GM18505 (cell line): ENCODE data around the gene CD200R1L.
"Not testable (repeated sequence)": the region's sequence is repeated elsewhere in the genome, so short reads cannot be mapped to it uniquely, and the experiment has no call there.

Experiments used
- ATAC-seq: cut with Tn5 transposase; IDR thresholded peaks from one replicate; pipeline ENCODE4 v1.9.1; 2021; ENCODE audit not compliant: unreplicated experiment
- POLR2A ChIP-seq: IDR thresholded peaks from 4 replicates; pipeline ENCODE4 v1.6.1; 2011; ENCODE audit warnings: borderline replicate concordance; ENCODE audit not compliant: insufficient read depth, insufficient read length; ENCODE audit errors: extremely low read depth

CD200R1L gene

DNA sequence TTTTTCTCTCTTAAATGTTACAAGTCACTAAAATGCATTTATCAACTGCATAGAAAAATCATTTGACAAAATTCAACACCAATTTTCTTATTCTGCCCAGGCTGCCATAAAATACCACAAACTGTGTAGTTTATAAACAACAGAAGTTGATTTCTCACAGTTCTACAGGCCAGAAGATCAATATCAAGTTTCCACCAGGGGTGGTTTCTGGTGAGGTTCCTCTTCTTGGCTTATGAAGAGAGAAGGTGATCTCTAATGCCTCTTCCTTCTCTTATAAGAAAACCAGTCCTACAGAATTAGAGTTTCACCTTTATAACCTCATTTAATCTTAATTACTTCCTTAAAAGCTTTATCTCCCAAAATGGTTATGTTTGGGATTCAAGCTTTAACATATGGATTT, 10.9 kb upstream of the CD200R1L start:
- no peak for TF ChIP-seq POLR2A
- no peak for ATAC-seq

DNA sequence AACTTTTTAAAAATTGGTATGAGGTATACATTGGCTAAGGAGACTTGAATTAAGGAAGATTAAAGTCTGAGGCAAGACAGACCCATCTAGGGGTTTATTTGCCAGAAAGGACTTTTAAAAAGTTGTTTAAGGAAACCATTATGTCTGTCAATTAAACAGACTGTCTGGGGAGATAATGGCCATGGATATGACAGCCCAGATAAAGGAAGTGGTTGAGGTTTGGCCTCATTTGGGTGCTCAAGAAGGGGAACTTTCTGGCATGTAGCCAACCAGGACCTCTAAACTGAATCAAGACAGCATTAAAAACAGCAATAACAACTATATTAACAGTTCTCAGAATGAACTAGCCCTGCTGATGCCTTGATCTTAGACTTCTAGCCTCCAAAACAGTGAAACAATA, 9.9 kb upstream of the CD200R1L start:
- TF ChIP-seq POLR2A: no peak

DNA sequence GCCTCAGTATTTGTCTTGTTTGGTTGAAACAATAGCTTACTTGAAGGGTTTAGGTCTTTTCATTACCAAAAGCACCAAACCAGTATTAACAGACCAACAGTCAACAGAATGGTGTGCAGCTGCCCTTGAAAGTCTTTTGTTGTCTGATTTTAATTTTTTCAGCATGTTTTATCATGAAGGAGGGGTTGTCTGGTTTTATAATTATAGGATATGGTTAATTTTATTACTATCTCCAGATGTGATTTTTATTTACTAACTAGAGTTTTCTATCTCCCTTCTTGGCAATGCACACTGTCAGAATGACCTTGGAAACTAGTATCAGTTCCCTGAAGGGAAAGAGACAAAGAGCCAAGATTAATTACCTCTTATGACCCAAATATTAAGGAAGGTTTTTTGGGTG, 9.2 kb upstream of the CD200R1L start:
- no peak for TF ChIP-seq POLR2A
- ATAC-seq: no peak

More for the DNA sequence above, 9.9 kb upstream of the CD200R1L start:
- ATAC-seq: no peak

DNA sequence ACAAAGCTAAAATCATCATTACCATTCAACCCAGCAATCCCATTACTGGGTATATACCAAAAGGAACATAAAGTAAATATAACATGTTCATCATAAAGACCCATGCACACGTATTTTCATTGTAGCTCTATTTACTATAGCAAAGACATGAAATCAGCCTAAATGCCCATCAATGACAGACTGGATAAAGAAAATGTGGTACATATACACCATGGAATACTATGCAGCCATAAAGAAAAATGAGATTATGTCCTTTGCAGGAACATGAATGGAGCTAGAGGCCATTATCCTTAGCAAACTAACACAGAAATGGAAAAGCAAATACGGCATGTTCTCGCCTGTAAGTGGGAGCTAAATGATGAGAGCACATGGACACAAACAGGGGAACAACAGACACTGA, 8.4 kb upstream of the CD200R1L start:
- not testable (repeated sequence) for ATAC-seq

DNA sequence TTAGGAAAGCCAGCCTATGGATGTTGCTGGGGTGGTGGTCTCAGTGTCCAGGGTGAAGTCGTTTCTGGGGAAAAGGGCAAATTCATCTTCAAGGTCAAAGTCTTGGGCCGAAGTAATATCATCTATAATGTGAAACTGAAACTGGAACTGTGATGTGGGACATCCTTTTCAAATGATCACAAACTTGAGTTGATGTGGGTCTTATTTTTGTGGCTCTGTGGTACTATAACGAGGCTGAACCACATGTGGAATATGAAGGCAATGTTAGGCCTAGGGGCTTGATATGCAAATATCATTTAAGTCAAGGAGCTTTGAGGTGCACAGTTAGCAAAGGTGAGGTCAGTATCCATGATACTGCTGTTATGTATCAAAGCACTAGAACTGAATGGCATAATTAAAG, 1.5 kb upstream of the CD200R1L start:
- no peak for TF ChIP-seq POLR2A
- ATAC-seq: no peak

DNA sequence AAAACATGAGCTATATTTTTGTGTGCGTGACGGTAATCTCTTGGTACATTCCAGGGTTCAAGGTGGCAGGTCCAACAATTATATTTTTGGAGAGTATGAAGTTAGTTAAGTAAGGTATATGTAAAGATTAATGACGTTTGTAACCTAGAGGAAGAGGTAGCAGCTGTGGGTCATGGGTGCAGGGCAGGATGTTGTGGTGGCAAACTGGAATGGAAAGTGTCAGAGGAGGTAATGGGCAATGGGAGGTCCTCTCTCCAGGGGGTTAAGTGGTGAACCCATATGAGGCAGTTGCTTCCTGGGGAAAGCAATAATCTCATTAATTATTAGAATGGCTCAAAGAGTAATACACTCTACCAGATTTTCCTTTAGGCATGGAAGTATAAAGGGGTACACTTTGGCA, 1.0 kb upstream of the CD200R1L start:
- ATAC-seq: peak; percentile 59
- no peak for TF ChIP-seq POLR2A

DNA sequence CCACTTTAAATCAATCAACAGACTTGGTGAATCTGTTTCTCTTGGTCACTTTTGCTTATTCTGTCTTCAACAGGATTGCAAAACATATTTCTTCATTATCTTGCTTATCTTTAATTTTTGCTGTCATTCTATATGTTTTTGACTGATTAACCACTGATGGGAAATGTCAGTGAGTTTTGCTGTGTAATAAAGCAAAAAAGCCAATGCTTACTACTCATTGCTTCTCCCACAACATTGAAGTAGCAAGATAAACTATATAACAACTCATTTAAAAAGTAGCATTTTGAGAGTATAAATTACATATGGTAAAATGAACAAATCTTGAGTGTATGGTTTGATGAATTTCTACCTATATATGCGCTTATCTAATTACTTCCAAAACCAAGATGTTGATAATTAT, 892 bp downstream of the CD200R1L start:
- TF ChIP-seq POLR2A: no peak

DNA sequence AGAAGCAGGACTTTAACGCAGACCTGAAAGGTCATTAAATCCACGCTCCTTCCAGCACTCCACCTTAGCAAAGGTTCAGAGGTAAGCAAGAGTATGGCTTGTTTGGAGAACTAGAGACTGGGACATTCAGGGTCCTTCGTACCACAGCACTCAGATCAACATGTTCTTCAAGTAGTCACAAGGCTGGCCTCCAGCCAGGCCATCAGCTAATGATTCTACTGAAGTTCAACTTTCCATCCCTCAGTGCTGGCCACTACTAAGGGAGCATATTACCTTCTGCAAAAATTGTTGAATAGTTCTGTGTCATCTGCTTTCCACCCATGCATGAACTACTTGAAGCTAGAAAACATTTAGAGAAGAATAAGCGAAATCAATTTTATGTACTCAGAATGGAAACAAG, 17.6 kb downstream of the CD200R1L start:
- no peak for ATAC-seq
- no peak for TF ChIP-seq POLR2A

More for the DNA sequence above, 892 bp downstream of the CD200R1L start:
- no peak for ATAC-seq

DNA sequence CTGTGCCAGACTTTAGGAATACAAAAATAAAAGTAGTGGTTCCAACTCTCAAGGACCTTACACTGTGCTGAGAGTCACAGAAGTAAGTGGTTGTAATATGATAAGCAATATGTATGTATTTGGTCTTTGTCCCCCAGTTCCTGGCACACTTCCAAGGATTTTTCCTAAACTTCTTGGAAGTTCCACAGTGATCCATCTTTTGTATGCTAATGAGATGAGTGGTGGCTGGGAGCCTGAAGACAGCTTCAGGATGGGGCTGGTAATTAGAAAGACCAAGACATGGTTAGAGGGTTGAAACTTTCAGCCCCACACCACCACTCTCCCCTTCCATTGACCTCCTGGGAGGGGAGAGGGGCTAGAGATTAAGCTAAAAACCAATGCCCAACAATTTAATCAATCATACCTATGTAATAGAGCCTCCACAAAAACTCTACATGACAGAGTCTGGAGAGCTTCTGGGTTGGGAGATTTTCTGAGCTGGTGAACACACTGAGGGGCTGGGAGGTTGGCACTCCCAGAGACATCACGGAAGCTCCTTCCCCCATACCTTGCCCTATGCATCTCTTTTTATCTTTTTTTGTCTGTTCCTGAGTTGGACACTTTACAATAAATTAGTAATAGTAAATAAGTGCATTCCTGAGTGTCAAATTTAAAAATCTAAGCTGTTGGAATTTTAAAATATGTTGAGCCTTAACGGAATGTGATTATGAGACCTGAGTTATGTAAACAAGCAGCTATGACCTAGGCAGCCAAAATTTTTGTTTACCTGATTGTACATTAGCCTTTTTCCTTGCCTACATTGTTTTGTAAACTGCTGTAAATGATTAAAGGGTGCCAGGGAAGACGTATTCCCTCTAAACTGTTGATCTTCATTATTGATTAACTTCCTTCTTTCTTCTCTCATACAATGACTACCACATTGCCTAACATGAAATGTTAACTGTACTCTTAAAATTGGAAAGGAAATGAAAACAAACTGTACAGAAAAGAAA, 24.3 kb downstream of the CD200R1L start:
- TF ChIP-seq POLR2A: no peak
- ATAC-seq: no peak

DNA sequence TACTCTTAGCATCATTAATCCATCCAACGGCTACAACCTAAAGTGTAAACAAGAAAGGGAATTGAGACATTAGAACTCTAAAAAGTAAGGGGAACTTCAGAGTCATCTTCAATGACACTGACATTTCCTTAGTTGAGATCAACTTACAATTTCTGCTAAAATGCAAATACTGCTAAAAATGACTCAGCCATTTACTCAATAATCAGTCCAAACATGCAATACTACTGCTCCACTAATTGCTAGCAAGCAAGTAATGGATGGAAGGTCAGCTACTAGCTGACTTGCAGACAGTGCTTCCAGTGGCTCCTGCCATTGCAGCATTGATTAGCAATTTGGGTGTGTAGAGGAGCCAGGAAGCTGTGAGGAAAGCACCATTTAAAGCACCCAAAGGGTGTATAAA, 28.4 kb downstream of the CD200R1L start:
- ATAC-seq: no peak

DNA sequence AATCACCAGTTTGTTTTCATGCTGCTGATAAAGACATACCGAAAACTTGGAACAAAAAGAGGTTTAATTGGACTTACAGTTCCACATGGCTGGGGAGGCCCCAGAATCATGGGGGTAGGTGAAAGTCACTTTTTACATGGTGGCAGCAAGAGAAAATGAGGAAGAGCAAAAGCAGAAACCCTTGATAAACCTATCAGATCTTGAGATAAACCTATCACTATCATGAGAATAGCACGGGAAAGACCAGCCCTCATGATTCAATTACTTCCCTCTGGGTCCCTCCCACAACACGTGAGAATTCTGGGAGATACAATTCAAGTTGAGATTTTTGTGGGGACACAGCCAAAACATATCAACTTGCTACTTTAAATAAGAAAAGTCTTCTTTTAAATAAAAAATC, 28.9 kb downstream of the CD200R1L start:
- no peak for ATAC-seq
- no peak for TF ChIP-seq POLR2A

More for the DNA sequence above, 28.4 kb downstream of the CD200R1L start:
- no peak for TF ChIP-seq POLR2A

DNA sequence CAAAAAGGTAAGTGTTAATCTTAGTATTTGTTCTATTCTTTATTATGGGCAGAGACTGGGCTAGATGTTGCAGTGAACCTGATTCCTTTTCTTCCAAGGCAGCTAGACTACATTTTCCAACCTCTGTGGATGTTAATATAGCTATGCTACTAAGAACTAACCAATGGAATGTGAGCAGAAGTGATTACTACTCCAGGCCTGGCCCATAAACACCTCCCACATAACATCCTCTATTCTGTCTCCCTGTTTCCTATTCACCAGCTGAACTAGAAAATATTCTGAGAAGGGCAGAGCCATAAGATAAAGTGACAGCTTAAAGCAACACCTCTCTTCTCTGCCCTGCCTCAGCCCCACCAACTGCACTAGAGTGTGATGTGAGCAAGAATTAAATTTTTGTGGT, 29.4 kb downstream of the CD200R1L start:
- no peak for TF ChIP-seq POLR2A
- ATAC-seq: no peak

DNA sequence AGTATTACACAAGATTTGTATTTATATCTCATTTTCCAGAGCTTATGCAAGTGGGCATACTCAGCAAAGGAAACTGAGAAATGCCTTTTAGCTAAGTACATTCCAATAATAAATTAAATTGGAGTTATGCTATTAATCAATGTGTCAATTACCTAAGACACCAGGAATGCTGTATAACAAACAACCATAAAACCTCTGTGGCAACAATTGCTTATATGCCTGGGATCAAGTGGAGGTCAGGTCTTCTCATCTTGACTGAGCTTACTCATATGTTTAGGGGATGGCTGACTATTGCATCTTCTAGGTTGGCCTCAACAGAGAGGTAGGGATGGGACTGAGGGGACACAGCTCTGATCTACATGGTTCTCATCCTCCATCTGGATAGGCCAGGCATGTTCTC, 30.7 kb downstream of the CD200R1L start:
- ATAC-seq: no peak
- TF ChIP-seq POLR2A: no peak

DNA sequence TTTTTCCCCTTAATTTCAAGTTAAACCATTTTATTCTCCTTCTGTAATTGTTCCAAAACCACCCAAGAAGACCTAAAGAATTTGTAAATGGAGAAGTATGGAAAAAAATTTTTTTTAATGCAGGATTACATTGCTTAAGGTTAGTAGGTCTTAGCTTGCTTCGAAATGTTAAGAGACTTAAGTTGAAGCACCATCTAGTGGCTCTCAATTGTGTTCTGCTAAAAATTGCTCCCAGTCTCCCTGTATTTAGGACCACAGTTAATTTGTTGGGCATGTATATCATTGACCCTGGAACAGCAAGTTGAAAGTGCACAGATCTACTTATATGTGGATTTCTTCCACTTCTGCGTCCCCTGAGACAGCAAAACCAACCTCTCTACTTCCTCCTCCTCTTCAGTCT, 32.4 kb downstream of the CD200R1L start:
- no peak for TF ChIP-seq POLR2A
- no peak for ATAC-seq
